GM03348 (cell line): ENCODE measurements around the gene TTC28.

Experiments
- DNase-seq: peaks from one replicate; pipeline ENCODE4 v3.0.0; 2012; ENCODE audit warnings: low spot score

The TTC28 gene

GRCh38 chr22:28019881-28020861 is 659.5 kb downstream of the TTC28 start:
- peak; percentile 91 for DNase-seq

- DNase-seq, result no peak
These were observed 660.3 kb downstream of the TTC28 start for GRCh38 chr22:28019360-28019759.

GRCh38 chr22:28018461-28018927 is 661.1 kb downstream of the TTC28 start:
- DNase-seq, result no peak

GRCh38 chr22:28017859-28018258 is 661.8 kb downstream of the TTC28 start:
- DNase-seq, result no peak

- DNase-seq, result no peak
These were observed 662.2 kb downstream of the TTC28 start for GRCh38 chr22:28017558-28017820.

GRCh38 chr22:28016781-28017557 is 662.7 kb downstream of the TTC28 start:
- DNase-seq, result no peak

GRCh38 chr22:28015676-28016601 is 663.7 kb downstream of the TTC28 start:
- no peak for DNase-seq

GRCh38 chr22:28015046-28015425 is 664.6 kb downstream of the TTC28 start:
- DNase-seq, result no peak

- no peak for DNase-seq
These were observed 665.2 kb downstream of the TTC28 start for GRCh38 chr22:28014211-28015045.

GRCh38 chr22:28013611-28014010 is 666.0 kb downstream of the TTC28 start:
- DNase-seq, result no peak

GRCh38 chr22:28012832-28013460 is 666.7 kb downstream of the TTC28 start:
- DNase-seq, result no peak

- peak; percentile 94 for DNase-seq
These were observed 670.3 kb downstream of the TTC28 start for GRCh38 chr22:28009272-28009827.

- no peak for DNase-seq
These were observed 671.0 kb downstream of the TTC28 start for GRCh38 chr22:28008649-28009048.

GRCh38 chr22:28008056-28008455 is 671.6 kb downstream of the TTC28 start:
- DNase-seq, result no peak

GRCh38 chr22:28006271-28006670 is 673.4 kb downstream of the TTC28 start:
- peak; percentile 44 for DNase-seq

- DNase-seq, result no peak
These were observed 674.1 kb downstream of the TTC28 start for GRCh38 chr22:28005513-28005912.

- DNase-seq, result no peak
These were observed 675.6 kb downstream of the TTC28 start for GRCh38 chr22:28004021-28004420.

- peak; percentile 37 for DNase-seq
These were observed 676.6 kb downstream of the TTC28 start for GRCh38 chr22:28002863-28003565.

- DNase-seq, result peak; percentile 59
These were observed 677.4 kb downstream of the TTC28 start for GRCh38 chr22:28002181-28002700.
